Posterior vena cava (tissue), 2 donors: ENCODE measurements around the gene WDR48. TPM values are rescaled to one million over a fixed set of nuclear protein-coding genes. Genes with fewer than 3 reads are reported as not detected.

Experiments used
- DNase-seq: peaks from one replicate; pipeline ENCODE4 v3.0.0-alpha.2; 2020; ENCODE audit warnings: low spot score
- intact Hi-C, 2 donors: fragments of 100-400 bp; cut with DNase I; formaldehyde crosslinking; loops; one replicate each; pipeline versions ENCODE4 v1.14.1 to v1.14.2; 2022 to 2023
- total RNA-seq, 2 donors: library from RNA; stranded (reverse); fragmentation: NEBNext Ultra II Directional; extraction: Animal tissue kit (Norgen Biotek cat#: 25700); gene quantifications; one replicate each; pipeline ENCODE4 v1.2.1, GENCODE V29; 2021
- donor health status: DM: yes; HTN: yes; CAD: no.
- donor health status: DM: yes; HTN: yes; CAD: no.

WDR48 gene
- total RNA-seq, 2 donors from 2014 or later = 26.6 to 28.6 TPM

GRCh38 chr3:39133822-39134221, 82.0 kb downstream of the WDR48 start:
- intact Hi-C loops = loop anchor here in 1 of 2 donors (5.0 to 10.0 kb wide), 2 partner anchors 161 to 1543 kb away; no protein-coding TSS in a partner anchor
- peak; percentile 55 for DNase-seq

- peak; percentile 44 for DNase-seq
- intact Hi-C loops = loop anchor here in 1 of 2 donors (5.0 to 10.0 kb wide), 2 partner anchors 160 to 1543 kb away; no protein-coding TSS in a partner anchor
Measured at GRCh38 chr3:39134305-39134704, 82.5 kb downstream of the WDR48 start.

DNA sequence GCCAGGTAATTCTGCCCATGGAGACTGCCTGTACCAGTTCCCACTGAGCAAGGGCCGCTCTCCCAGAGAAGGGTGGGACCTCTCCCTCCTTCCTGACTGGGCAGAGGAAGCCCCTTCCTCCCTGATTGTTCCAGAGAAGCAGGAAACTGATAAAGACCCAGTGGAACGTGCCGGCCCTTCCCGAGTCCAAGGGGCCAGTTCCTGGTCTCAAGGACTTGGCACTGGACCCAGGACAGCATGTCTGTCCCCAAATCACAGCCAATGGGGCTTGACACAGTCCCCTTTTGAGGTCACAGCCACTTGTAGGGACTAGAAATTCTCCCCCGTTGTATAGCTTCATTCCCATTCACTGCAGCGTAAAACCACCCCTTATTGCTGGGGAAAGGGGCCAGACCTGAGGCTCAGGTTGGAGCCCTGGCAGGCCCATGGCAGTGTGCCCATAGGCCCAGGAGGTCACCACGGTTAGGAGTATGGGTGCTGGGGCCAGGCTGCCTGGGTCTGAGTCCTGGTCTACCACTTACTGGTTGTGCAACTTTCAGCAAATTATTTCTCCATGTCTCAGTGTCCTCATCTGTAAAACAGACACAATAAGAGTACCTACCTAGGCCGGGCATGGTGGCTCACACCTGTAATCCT, 83.5 kb downstream of the WDR48 start:
- intact Hi-C loops = loop anchor here in 1 of 2 donors (5.0 to 10.0 kb wide), 2 partner anchors 52 to 160 kb away; no protein-coding TSS in a partner anchor
- peak; percentile 63 for DNase-seq

DNA sequence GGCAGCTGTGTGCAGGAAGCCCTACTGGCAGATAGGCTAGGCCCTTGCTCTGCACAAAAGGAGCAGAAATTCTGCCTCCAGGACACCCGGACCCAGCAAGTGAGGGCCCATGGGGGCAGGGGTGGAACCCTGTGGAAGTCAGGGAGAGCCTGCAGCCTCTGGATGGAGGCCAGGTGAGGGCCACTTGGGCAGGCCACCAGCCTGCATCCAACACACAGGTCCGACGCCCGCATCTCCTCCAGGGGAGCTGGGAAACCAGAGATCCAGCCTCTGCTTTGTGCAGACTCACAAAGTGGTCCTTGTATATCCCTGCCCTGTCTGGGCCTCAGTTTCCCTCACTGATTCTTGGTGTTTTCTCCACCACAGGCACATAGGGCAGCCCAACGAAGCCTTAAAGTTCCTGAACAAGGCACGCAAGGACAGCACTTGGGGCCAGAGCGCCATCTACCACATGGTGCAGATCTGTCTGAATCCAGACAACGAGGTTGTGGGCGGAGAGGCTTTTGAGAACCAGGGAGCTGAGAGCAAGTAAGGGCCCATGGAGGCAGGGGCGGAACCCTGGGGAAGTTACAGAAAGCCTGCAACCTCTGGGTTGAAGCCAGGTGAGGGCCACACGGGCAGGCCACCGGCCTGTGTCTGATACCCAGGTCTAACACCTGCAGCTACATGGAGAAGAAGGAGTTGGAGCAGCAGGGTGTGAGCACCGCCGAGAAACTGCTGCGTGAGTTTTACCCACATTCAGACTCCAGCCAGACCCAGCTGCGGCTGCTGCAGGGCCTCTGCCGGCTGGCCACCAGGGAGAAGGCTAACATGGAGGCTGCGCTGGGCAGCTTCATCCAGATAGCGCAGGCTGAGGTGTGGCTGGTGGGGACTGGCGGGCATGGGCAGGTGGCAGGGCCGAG, 85.0 kb downstream of the WDR48 start:
- intact Hi-C loops = loop anchor here in 1 of 2 donors (5.0 to 10.0 kb wide), 2 partner anchors 51 to 158 kb away; no protein-coding TSS in a partner anchor
- peak; percentile 69 for DNase-seq

GRCh38 chr3:39137435-39137936, 85.7 kb downstream of the WDR48 start:
- DNase-seq = no peak
- intact Hi-C loops = loop anchor here in 1 of 2 donors (5.0 to 10.0 kb wide), 2 partner anchors 50 to 157 kb away; no protein-coding TSS in a partner anchor

DNA sequence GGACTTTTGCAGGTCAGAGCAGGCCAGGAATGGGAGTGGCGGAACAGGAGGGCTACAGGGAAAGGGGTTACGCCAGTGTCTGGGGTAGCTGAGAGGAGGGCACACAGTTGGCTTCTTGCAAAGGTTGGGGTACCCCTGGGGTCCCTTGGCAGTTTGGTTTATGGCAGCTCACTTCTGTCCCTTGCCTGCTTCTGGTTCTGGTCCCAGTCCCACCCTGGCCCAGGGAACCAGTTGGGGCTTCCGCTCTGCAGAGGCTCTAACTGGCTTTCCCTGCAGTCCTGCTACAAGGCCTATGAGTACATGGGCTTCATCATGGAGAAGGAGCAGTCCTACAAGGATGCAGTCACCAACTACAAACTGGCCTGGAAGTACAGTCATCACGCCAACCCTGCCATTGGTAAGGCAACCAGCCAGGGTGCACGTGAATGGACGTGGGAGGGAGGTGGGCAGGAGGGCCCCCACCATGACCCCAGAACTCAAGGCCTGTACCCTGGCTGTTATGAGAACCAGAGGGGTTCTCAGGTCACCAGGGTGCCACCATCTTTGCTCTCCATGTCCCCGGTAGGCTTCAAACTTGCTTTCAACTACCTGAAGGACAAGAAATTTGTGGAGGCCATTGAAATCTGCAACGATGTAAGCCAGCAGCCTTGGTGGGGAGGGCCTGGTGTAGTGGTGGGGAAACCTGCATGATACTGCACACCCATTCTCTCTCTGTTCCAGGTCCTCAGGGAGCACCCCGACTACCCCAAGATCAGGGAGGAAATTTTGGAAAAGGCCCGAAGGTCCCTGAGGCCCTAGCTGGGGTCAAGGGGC, 86.4 kb downstream of the WDR48 start:
- intact Hi-C loops = loop anchor here in 1 of 2 donors (5.0 to 10.0 kb wide), 2 partner anchors 49 to 157 kb away; no protein-coding TSS in a partner anchor
- no peak for DNase-seq

- intact Hi-C loops = loop anchor here in 1 of 2 donors (5.0 to 10.0 kb wide), 2 partner anchors 48 to 156 kb away; no protein-coding TSS in a partner anchor
- no peak for DNase-seq
Measured at GRCh38 chr3:39138804-39139415, 87.1 kb downstream of the WDR48 start.

- intact Hi-C loops = loop anchor here in 1 of 2 donors (5.0 to 10.0 kb wide), 2 partner anchors 48 to 155 kb away; no protein-coding TSS in a partner anchor
- DNase-seq = no peak
Measured at GRCh38 chr3:39139442-39139841, 87.6 kb downstream of the WDR48 start.

- no peak for DNase-seq
- intact Hi-C loops = no loop called here
Measured at GRCh38 chr3:39140341-39140971, 88.6 kb downstream of the WDR48 start.

DNA sequence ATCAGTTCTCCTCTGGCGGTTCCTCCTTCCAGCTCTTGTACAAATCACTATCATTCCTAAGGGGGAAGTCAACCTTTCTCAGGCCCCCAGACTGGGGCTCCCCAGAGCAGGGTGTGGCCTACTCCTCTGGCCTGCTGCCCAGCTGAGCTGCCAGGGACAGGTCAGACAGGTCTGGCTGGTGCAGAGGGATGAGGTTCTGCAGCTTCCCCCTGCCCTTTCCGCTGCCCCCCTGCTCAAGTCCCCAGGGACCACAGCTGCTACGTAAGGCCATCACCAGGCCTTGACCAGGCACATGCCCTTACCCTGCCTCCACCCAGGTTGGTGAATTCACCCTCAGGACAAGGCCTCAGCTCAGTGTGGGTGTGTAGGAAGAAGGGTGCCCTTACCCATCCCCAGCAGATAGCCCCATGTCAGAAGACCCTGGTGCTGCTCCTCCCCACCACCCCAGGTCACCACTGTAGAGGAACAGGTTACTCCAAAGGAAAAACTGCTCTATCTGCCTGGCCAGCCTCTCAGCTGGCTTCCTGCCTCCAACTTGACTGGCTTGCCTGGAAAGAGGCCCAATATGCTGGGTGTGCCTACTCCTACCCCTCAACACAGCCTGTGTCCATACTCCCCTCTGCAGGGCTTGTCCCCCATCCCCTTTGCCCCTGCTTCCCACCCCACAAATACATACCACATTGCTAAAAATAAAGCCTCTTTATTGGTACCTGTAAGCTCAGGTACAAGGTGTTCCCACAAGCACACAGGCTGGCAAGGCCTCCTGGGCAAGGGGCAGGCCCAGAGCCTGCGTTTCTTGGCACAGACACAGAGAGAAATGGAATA, 89.6 kb downstream of the WDR48 start:
- intact Hi-C loops = no loop called here
- DNase-seq = no peak

- intact Hi-C loops = no loop called here
- DNase-seq = no peak
Measured at GRCh38 chr3:39142067-39142466, 90.3 kb downstream of the WDR48 start.

GRCh38 chr3:39143051-39143885, 91.5 kb downstream of the WDR48 start:
- DNase-seq = no peak
- intact Hi-C loops = no loop called here

DNA sequence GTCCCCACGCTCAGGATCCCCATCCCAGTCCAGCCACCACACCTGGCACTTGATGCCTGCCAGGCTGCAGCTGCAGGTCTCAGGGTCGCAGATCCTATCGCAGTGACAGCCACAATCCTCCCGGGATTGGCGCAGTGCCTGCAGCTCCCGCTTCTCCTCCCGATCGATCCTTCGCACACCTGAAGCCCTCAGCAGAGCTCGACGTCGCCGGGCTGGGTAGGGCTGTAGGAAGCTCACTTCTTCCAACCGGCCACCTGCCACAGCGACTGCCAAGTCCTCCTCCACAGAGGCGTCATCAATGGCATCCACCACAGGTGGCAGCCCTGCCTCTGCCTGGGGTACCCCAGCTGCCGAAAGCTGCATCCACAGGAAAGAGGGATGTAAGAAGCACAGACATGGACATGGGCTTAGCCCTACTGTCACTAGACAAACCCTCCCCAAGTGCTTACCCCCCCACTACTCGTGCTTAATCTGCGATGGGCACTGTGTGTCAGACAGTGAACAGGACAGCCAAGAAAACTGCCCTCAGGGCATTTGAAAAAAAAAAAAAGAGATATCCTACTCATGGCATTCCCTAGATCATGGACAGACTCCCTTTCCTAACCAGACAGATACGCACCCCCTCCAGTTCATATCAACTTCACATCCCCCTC, 92.4 kb downstream of the WDR48 start:
- DNase-seq = no peak
- intact Hi-C loops = no loop called here

- intact Hi-C loops = no loop called here
- no peak for DNase-seq
Measured at GRCh38 chr3:39144748-39145380, 93.0 kb downstream of the WDR48 start.

GRCh38 chr3:39146083-39146501, 94.3 kb downstream of the WDR48 start:
- intact Hi-C loops = no loop called here
- no peak for DNase-seq
